Panc1 (cell line): ENCODE data around the gene BACH2. TPM values are rescaled to one million over a fixed set of nuclear protein-coding genes. Genes with fewer than 3 reads are reported as not detected.
"Not testable (repeated sequence)": the region's sequence is repeated elsewhere in the genome, so short reads cannot be mapped to it uniquely, and the experiment has no call there.

Experiments used
- ATAC-seq: fragments of 200-7000 bp; cut with Tn5 transposase; 2 replicates; pipeline ENCODE4 v1.9.1; 2020; ENCODE audit warnings: mild to moderate bottlenecking, moderate library complexity
- BruUV-seq: library from RNA; stranded (reverse); fragments of 400-500 nt; replicated peaks from 2 replicates; lab custom pipeline; 2021; lab: Mats Ljungman, UMichigan
- CTCF ChIA-PET: fragments of 300-600 bp; sonication (Branson Sonifier 250); formaldehyde crosslinking; loops from one replicate; lab custom pipeline; 2022; ENCODE audit warnings: antibody characterized with exemption; lab: Charles Lee
- POLR2A ChIA-PET: fragments of 300-600 bp; sonication (Branson Sonifier 250); formaldehyde crosslinking; loops from one replicate; lab custom pipeline; 2022; ENCODE audit warnings: antibody characterized with exemption; lab: Charles Lee
- DNase-seq: peaks from one replicate; pipeline ENCODE4 v3.0.0-alpha.2; 2010; ENCODE audit warnings: low read depth, low spot score
- H3K27ac ChIP-seq: 2 replicates; pipeline ENCODE4 v1.5.1; 2011; ENCODE audit warnings: mild to moderate bottlenecking, low read length, inconsistent platforms
- H3K27me3 ChIP-seq: fragments of 200-500 bp; sonication (Bioruptor generic); 2 replicates; pipeline ENCODE4 v1.6.0; 2014; ENCODE audit warnings: low read length, inconsistent platforms; ENCODE audit not compliant: control insufficient read depth, insufficient read depth
- H3K36me3 ChIP-seq: fragments of 200-500 bp; sonication (Bioruptor generic); 2 replicates; pipeline ENCODE4 v1.5.1; 2014; ENCODE audit warnings: inconsistent platforms, mild to moderate bottlenecking, low read length, moderate library complexity; ENCODE audit not compliant: control insufficient read depth, insufficient read depth
- H3K4me1 ChIP-seq: 2 replicates; pipeline ENCODE4 v1.5.1; 2011; ENCODE audit warnings: inconsistent platforms, mild to moderate bottlenecking, low read length, moderate library complexity; ENCODE audit not compliant: control insufficient read depth, insufficient read depth
- H3K4me3 ChIP-seq, 2 experiments: 2 replicates each; pipeline ENCODE4 v1.5.1; 2011 to 2012; ENCODE audit warnings: low read depth in 2 of 2, low read length in 2 of 2, mild to moderate bottlenecking in 2 of 2, inconsistent platforms in 1 of 2, moderate library complexity in 1 of 2
- H3K9me3 ChIP-seq: fragments of 200-500 bp; sonication (Bioruptor generic); 2 replicates; pipeline ENCODE4 v1.5.1; 2014; ENCODE audit warnings: low read depth, mild to moderate bottlenecking, inconsistent platforms, low read length, moderate library complexity; ENCODE audit not compliant: control insufficient read depth, insufficient read depth
- POLR2AphosphoS5 ChIP-seq: IDR thresholded peaks from 2 replicates; pipeline ENCODE4 v1.6.1; 2012; ENCODE audit warnings: mild to moderate bottlenecking, low read depth, low read length, moderate library complexity
- SIN3A ChIP-seq: IDR thresholded peaks from 2 replicates; pipeline ENCODE4 v1.6.1; 2012; ENCODE audit warnings: low read depth, mild to moderate bottlenecking, low read length, moderate library complexity, borderline replicate concordance; ENCODE audit not compliant: insufficient read depth
- TCF7L2 ChIP-seq: IDR thresholded peaks from 2 replicates; pipeline ENCODE4 v1.6.1; 2011; ENCODE audit warnings: mild to moderate bottlenecking, low read depth, low read length, inconsistent platforms
- in situ Hi-C: cut with HindIII; loops from 2 replicates; pipeline ENCODE4 v1.10.0; 2016; ENCODE audit warnings: low sequenced_read_pairs, low pct_unique_long_range_greater_than_20kb
- intact Hi-C: fragments of 100-400 bp; cut with micrococcal nuclease; formaldehyde crosslinking; loops from one replicate; pipeline ENCODE4 v1.10.0; 2022; ENCODE audit not compliant: unreplicated experiment
- total RNA-seq: library from RNA; stranded (reverse); gene quantifications from one replicate; pipeline ENCODE4 v1.2.1, GENCODE V29; 2021; ENCODE audit not compliant: unreplicated experiment
- TF ChIP-seq, protein P1 (sequence below): fragments of 450-650 bp; IDR thresholded peaks from 2 replicates; pipeline ENCODE4 v1.5.1; 2017; ENCODE audit warnings: mild to moderate bottlenecking
- TF ChIP-seq, protein P2 (sequence below), 2 experiments: IDR thresholded peaks; 2 replicates each; pipeline ENCODE4 v1.6.1; 2011 to 2012; ENCODE audit warnings: low read depth in 2 of 2, control low read depth in 1 of 2, low read length in 1 of 2, mild to moderate bottlenecking in 1 of 2, moderate library complexity in 1 of 2; ENCODE audit not compliant: insufficient read depth in 1 of 2

Gene BACH2
- total RNA-seq, 1 experiment from 2014 or later: 1.6 TPM

DNA sequence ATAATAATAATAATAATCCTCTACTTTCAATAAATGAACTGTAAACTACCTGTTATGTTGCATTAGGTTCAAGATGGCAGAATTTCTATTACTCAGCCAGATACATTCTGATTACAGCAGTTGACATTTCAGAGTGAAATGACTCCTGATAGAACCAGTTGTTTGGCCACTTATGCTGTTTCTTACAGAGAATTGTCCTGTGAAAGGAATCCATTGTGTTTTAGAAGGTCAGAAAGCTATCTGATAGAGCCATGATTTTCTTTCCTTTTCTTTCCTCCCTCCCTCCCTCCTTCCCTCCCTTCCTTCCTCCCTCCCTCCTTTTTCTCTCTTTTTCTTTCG is 385.8 kb downstream of the BACH2 start:
- BruUV-seq: no TSS peak
- Histone ChIP-seq H3K36me3 (no peaks in the 10 kb centered on the region), H3K27me3 (no peaks in the 10 kb centered on the region), H3K4me3 (no peak overlapping the region), H3K4me1 (no peaks in the 10 kb centered on the region), H3K9me3 (no peaks in the 10 kb centered on the region), H3K27ac (no peak overlapping the region)
- in situ Hi-C loops (no loop called here), intact Hi-C loops (no loop called here)
- ChIA-PET POLR2A (no interaction called here), CTCF (no interaction called here)
- DNase-seq (no peak), ATAC-seq (no peak)
- TF ChIP-seq SIN3A: no peak
- TF ChIP-seq POLR2AphosphoS5: no peak
- no peak for TF ChIP-seq TCF7L2
- TF ChIP-seq, protein P1, sequence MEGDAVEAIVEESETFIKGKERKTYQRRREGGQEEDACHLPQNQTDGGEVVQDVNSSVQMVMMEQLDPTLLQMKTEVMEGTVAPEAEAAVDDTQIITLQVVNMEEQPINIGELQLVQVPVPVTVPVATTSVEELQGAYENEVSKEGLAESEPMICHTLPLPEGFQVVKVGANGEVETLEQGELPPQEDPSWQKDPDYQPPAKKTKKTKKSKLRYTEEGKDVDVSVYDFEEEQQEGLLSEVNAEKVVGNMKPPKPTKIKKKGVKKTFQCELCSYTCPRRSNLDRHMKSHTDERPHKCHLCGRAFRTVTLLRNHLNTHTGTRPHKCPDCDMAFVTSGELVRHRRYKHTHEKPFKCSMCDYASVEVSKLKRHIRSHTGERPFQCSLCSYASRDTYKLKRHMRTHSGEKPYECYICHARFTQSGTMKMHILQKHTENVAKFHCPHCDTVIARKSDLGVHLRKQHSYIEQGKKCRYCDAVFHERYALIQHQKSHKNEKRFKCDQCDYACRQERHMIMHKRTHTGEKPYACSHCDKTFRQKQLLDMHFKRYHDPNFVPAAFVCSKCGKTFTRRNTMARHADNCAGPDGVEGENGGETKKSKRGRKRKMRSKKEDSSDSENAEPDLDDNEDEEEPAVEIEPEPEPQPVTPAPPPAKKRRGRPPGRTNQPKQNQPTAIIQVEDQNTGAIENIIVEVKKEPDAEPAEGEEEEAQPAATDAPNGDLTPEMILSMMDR: no peak
- TF ChIP-seq, protein P2, sequence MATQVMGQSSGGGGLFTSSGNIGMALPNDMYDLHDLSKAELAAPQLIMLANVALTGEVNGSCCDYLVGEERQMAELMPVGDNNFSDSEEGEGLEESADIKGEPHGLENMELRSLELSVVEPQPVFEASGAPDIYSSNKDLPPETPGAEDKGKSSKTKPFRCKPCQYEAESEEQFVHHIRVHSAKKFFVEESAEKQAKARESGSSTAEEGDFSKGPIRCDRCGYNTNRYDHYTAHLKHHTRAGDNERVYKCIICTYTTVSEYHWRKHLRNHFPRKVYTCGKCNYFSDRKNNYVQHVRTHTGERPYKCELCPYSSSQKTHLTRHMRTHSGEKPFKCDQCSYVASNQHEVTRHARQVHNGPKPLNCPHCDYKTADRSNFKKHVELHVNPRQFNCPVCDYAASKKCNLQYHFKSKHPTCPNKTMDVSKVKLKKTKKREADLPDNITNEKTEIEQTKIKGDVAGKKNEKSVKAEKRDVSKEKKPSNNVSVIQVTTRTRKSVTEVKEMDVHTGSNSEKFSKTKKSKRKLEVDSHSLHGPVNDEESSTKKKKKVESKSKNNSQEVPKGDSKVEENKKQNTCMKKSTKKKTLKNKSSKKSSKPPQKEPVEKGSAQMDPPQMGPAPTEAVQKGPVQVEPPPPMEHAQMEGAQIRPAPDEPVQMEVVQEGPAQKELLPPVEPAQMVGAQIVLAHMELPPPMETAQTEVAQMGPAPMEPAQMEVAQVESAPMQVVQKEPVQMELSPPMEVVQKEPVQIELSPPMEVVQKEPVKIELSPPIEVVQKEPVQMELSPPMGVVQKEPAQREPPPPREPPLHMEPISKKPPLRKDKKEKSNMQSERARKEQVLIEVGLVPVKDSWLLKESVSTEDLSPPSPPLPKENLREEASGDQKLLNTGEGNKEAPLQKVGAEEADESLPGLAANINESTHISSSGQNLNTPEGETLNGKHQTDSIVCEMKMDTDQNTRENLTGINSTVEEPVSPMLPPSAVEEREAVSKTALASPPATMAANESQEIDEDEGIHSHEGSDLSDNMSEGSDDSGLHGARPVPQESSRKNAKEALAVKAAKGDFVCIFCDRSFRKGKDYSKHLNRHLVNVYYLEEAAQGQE (IDR thresholded peaks at IDR 0.05; ENCODE audit: insufficient read depth in 1 of 2, low read depth in 2 of 2, low read length in 1 of 2): no peak

DNA sequence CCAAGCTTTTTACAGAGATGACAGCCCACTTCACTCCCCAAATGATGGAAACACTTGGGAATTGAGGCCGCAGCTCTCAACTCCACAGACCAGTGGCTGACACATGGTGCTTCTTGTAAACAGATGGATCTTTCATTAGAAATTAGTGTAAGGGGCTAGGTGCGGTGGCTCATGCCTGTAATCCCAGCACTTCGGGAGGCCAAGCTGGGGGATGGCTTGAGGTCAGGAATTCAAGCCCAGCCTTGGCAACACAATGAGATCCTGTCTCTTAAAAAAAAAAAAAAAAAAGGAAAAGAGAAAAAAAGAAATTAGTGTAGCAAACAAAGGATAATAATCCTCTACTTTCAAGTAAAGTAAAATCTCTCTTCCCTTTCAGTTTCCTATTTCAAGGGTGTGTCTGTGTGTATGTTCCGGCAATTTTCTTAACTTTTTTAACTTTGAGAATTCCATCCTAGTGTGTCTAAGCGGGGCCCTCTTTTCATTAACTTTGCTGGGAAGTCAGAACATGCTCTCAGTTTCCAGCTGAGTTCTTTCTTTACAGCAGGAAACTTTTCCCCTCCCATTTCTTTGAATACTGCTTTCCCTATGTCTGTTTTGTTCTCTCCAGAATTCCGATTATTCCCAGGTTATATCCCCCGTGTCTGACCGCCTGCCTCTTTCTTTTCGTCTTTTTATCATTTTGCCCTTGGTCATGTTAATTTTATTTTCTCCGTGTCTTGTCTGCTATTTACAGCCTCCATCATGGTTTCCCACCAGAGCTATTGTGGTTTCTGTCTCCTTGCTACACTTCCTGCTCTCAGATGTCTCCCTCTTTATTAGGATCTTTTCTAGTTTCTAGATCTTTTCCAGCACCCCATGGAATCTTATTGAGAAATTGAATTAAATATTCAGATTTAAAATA is 386.4 kb downstream of the BACH2 start:
- ATAC-seq, H3K36me3 ChIP-seq, BruUV-seq, H3K9me3 ChIP-seq, POLR2A ChIA-PET, intact Hi-C loops, in situ Hi-C loops, H3K4me1 ChIP-seq, CTCF ChIA-PET, DNase-seq, H3K4me3 ChIP-seq, H3K27me3 ChIP-seq, H3K27ac ChIP-seq: not testable (repeated sequence)

DNA sequence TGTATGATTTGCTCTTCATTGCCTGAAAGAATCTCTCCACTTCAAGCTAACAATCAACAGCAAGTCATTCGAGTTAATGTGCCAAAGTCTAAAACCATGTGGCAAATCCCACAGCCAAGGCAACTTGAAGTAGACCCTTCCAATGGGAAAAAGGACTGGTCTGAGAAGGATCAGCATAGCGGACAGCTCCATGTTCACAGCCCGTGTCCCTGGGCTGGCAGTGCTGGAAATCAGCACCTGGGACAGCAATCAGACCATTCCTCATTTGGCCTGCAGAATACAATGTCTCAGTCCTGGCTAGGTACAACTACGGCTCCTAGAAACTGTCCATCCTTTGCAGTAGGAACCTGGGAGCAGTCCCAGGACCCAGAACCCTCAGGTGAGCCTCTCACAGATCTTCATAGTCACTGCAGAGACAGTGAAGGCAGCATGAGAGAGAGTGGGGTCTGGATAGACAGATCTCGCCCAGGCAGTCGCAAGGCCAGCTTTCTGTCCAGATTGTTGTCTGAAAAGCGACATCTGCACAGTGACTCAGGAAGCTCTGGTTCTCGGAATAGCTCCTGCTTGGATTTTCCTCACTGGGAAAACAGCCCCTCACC is 401.3 kb downstream of the BACH2 start:
- ChIA-PET CTCF (interaction anchor here (0.6 kb wide), 1 partner anchor 74 kb away, joined by 4 read pairs; no protein-coding TSS in a partner anchor), POLR2A (no interaction called here)
- Histone ChIP-seq H3K27me3 (peaks cover 7% of the 10 kb centered on the region; the same call in 1 of the 2 replicates), H3K36me3 (no peaks in the 10 kb centered on the region), H3K4me1 (no peaks in the 10 kb centered on the region), H3K4me3 (no peak overlapping the region), H3K9me3 (no peaks in the 10 kb centered on the region), H3K27ac (no peak overlapping the region)
- ATAC-seq: no peak
- in situ Hi-C loops: no loop called here
- intact Hi-C loops: no loop called here
- BruUV-seq: no TSS peak
- no peak for TF ChIP-seq SIN3A
- TF ChIP-seq, protein P1: no peak
- no peak for TF ChIP-seq TCF7L2
- TF ChIP-seq, protein P2 (IDR thresholded peaks at IDR 0.05; ENCODE audit: insufficient read depth in 1 of 2, low read depth in 2 of 2, low read length in 1 of 2): peak; percentile 95 to 98
- no peak for TF ChIP-seq POLR2AphosphoS5
- no peak for DNase-seq
